ENCODE data around the gene CCDC122.

The CCDC122 gene

GRCh38 chr13:43792076-43792881 is 87.3 kb downstream of the CCDC122 start:
- no peak for TF ChIP-seq CTCF (IDR thresholded peaks at IDR 0.05; ENCODE audit: insufficient read depth, low read length, poor library complexity, severe bottlenecking)
- DNase-seq (ENCODE audit: extremely low read depth, insufficient read length) = no peak
- Histone ChIP-seq H3K27me3 (replicated peaks; ENCODE audit: control insufficient read depth, insufficient read depth, low read length) (no peaks in the 10 kb centered on the region), H3K4me3 (replicated peaks; ENCODE audit: low read depth, low read length) (no peak overlapping the region), H3K36me3 (ENCODE audit: control insufficient read depth, insufficient read depth, low read length) (no peaks in the 10 kb centered on the region)

- H3K27me3 ChIP-seq (replicated peaks; ENCODE audit: control insufficient read depth, insufficient read depth, low read length) = no peaks in the 10 kb centered on the region; the same call in 1 of the 2 replicates
- peak; percentile 40 for TF ChIP-seq CTCF (IDR thresholded peaks at IDR 0.05; ENCODE audit: insufficient read depth, low read length, poor library complexity, severe bottlenecking)
- DNase-seq (ENCODE audit: extremely low read depth, insufficient read length) = no peak
- no peaks in the 10 kb centered on the region for H3K36me3 ChIP-seq (ENCODE audit: control insufficient read depth, insufficient read depth, low read length)
- no peak overlapping the region for H3K4me3 ChIP-seq (replicated peaks; ENCODE audit: low read depth, low read length)
These were observed 91.5 kb downstream of the CCDC122 start for GRCh38 chr13:43787997-43788396.

GRCh38 chr13:43787518-43787891 is 92.0 kb downstream of the CCDC122 start:
- Histone ChIP-seq H3K27me3 (replicated peaks; ENCODE audit: control insufficient read depth, insufficient read depth, low read length) (no peaks in the 10 kb centered on the region; the same call in 1 of the 2 replicates), H3K36me3 (ENCODE audit: control insufficient read depth, insufficient read depth, low read length) (no peaks in the 10 kb centered on the region), H3K4me3 (replicated peaks; ENCODE audit: low read depth, low read length) (peak overlapping the region; percentile 67)
- no peak for DNase-seq (ENCODE audit: extremely low read depth, insufficient read length)
- TF ChIP-seq CTCF (IDR thresholded peaks at IDR 0.05; ENCODE audit: insufficient read depth, low read length, poor library complexity, severe bottlenecking) = no peak

GRCh38 chr13:43786766-43787517 is 92.6 kb downstream of the CCDC122 start, which contains the start of gene ENOX1:
TSS of gene ENOX1 (minus strand) at chr13:43786972.
- peak; percentile 20 for TF ChIP-seq CTCF (IDR thresholded peaks at IDR 0.05; ENCODE audit: insufficient read depth, low read length, poor library complexity, severe bottlenecking)
- H3K4me3 ChIP-seq (replicated peaks; ENCODE audit: low read depth, low read length) = peak within 1 kb of the TSS; percentile 67
- H3K27me3 ChIP-seq (replicated peaks; ENCODE audit: control insufficient read depth, insufficient read depth, low read length) = no peaks in the 10 kb centered on the region; the same call in 1 of the 2 replicates
- DNase-seq (ENCODE audit: extremely low read depth, insufficient read length) = peak; percentile 70
- no peaks in the 10 kb centered on the region for H3K36me3 ChIP-seq (ENCODE audit: control insufficient read depth, insufficient read depth, low read length)

- TF ChIP-seq CTCF (IDR thresholded peaks at IDR 0.05; ENCODE audit: insufficient read depth, low read length, poor library complexity, severe bottlenecking) = no peak
- no peaks in the 10 kb centered on the region; the same call in 1 of the 2 replicates for H3K27me3 ChIP-seq (replicated peaks; ENCODE audit: control insufficient read depth, insufficient read depth, low read length)
These were observed 93.1 kb downstream of the CCDC122 start for GRCh38 chr13:43786472-43786765.

More at GRCh38 chr13:43786472-43786765, 93.1 kb downstream of the CCDC122 start:
- no peaks in the 10 kb centered on the region for H3K36me3 ChIP-seq (ENCODE audit: control insufficient read depth, insufficient read depth, low read length)
- DNase-seq (ENCODE audit: extremely low read depth, insufficient read length) = no peak
- peak overlapping the region; percentile 67 for H3K4me3 ChIP-seq (replicated peaks; ENCODE audit: low read depth, low read length)

All from GM06990 (cell line).